Mucosa of gallbladder (tissue), 1 donor: Measurements from ENCODE around the gene CXCR5. TPM values are rescaled to one million over a fixed set of nuclear protein-coding genes. Genes with fewer than 3 reads are reported as not detected.
A peak's percentile ranks its signal among the peaks of the same experiment; 100 is the strongest.

Experiments used
- DNase-seq: peaks from one replicate; pipeline ENCODE4 v3.0.0-alpha.2; 2020; ENCODE audit warnings: low spot score
- total RNA-seq: library from RNA; stranded (reverse); gene quantifications from one replicate; pipeline ENCODE4 v1.2.1, GENCODE V29; 2021
- donor health status: DM: no; HTN: no; CAD: no.

The CXCR5 gene
- total RNA-seq, 1 donor from 2014 or later, result 0.06 TPM

DNA sequence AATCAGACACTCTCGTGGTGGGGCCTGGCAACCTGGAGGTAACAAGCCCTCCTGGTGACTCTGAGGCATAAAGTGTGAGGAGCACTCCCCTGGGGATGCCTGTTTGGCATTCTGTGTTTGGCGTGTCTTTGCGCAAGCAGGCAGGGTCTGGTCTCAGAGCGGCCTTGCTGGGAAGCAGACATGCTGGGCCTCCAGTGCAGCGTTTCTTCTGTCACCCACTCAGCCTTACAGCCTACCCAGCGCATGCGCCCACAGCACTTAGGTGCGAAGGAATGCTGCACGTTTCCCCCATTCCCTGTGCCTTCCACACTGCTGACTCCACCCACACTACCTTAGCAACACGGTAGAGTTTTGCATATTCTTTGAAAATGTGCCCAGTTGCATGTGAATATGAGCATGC lies 7.4 kb upstream of the CXCR5 start:
- DNase-seq, result no peak

GRCh38 chr11:118877487-118878162 lies 6.1 kb upstream of the CXCR5 start:
- DNase-seq, result no peak

DNA sequence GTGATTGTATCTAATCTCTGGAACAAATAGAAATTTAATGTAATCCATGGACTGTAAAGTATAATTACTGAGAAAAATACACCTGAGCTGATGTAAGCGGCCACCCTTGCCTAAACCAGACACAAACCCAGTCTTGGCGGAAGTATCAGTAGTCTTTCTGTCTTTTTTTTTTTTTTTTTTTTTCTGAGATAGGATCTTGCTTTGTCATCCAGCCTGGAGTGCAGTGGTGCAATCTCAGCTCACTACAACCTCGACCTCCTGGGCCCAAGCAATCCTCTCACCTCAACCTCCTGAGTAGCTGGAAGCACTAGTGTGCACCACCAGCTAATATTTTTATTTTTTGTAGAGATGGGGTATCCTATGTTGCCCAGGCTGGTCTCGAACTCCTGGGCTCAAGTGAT lies 5.5 kb upstream of the CXCR5 start:
- DNase-seq, result no peak

DNA sequence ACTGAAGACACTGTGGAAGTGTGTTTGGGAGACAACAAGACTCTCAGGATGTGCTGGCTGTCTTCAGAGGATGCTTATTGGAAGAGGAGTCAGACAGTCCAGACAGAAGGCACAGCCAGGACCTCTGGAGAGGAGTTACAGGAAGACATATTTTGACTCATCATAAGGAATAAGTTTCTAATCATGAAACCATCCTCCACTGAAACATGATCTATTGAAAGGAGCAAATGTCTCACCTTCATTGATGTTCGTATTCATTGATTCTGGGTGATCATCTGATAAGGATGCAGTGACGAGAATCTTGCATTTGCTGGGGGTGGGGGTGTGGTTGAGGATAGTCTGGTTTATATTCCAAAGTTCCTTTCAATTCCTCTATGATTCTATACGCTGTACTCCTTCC lies 2.5 kb upstream of the CXCR5 start:
- DNase-seq, result no peak

DNA sequence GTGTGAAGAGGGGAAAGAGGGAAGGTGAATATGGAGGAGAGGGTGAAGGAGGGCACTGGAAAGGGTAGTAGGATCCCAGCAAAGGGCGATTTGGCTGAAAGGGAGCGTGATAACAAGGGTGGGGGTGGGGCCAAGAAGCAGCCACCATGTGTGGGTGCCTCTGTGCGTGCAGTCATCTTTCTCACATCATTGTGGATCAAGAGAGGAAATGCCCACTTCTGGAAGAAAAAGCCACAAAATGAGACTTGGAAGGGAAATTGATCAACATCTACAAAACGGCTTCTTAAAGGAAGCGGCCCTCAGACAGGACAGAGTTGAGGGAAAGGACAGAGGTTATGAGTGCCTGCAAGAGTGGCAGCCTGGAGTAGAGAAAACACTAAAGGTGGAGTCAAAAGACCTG lies 1.2 kb upstream of the CXCR5 start:
- DNase-seq, result no peak

GRCh38 chr11:118883004-118883367 lies 706 bp upstream of the CXCR5 start:
- DNase-seq, result no peak

DNA sequence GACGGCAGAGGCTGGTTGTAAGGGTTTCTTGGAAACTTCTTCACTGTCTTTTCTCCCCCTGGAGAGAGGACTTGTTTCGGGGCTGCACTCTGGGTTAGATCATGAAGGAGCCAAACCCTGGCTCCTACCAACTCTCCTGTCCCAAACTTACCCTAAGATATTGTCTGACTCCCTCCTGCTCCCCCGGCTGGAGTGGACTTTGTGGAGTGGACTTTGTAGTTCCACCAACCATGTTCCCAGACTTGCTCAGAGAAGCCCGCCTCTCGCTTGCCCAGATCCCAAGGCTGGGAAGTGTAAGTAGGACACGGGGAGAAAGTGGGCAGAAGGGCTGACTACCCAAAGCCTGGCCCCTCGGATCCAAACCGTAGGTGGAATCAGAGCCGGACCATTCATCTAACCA lies 1.2 kb downstream of the CXCR5 start:
- DNase-seq, result no peak

- DNase-seq, result no peak
Measured at GRCh38 chr11:118885319-118885718, 1.6 kb downstream of the CXCR5 start.

DNA sequence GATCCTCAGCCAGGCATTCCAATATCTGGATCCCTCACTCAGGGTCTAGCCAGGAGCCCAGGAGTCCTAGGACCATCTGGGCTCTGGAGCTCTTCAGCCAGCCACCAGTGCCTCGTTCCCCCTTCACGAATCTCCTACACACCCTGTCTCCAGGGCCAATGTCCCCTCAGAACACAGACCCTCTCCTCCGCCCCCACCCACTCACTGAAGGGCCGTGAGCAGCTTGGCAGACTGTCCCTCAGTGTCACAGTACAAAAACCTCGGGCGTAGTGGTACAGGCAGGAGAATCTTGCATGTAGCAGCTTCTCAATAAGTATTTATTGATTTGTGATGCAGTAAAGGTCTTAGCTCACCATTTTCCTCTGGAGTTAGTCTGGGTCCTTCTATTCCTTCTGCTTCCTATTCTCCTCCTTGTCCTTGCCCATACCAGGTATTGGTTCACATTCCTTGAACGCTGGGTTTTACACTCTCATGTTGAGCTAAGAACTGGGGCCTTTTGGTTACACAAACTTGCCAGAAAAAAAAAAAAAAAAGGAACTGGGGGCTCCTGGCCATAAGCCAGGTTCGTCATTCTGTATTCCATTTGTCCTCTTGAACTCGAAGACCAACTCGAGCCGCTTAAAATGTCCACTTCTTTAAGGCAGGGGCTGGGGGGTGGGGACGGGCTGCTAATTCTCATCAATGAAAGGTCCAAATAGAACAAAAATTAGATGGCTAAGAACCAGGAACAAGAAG lies 2.3 kb downstream of the CXCR5 start:
- DNase-seq, result no peak

GRCh38 chr11:118886681-118887111 lies 3.0 kb downstream of the CXCR5 start:
- no peak for DNase-seq

DNA sequence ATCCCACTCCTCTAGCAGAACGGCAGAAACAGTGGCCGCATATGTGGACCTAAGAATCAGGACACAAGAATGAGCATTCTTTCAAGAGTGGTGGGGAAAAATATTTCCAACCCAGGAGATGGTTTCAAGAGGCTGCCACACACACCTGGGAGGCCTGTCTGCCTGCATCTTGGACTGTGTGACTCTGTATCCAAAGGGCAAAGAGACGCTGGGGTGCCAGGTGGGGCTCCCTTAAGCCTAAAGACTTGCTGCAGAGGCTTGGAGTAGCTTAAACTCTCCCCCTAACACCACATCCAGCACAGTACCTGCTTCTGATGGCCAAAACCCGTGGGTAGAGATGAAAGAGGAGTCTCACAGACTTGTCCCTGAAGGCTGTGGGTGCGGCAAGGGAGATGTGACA lies 3.5 kb downstream of the CXCR5 start:
- DNase-seq, result no peak

- DNase-seq, result no peak
Measured at GRCh38 chr11:118888398-118888797, 4.7 kb downstream of the CXCR5 start.

GRCh38 chr11:118889797-118890196 lies 6.1 kb downstream of the CXCR5 start:
- peak; percentile 43 for DNase-seq

DNA sequence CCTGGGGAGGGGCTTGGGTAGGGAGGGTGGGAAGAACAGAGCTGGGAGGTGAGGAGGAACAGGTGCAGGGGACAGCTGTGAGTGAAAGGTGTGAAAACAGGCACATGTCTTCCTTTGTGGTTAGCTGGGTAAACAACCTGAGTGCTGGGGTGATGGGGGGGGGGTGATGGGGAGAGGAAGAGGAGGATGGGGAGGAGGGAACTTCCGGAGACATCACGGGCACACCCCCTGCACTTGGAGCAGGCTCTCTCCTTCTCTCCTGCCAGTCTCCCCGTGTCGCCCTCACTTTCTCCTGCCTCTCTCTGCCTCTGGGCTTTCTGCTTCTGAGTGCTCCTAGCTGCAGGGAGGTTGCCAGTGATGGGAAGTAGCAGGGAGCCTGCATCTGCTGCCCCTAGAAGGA lies 8.8 kb downstream of the CXCR5 start:
- no peak for DNase-seq

DNA sequence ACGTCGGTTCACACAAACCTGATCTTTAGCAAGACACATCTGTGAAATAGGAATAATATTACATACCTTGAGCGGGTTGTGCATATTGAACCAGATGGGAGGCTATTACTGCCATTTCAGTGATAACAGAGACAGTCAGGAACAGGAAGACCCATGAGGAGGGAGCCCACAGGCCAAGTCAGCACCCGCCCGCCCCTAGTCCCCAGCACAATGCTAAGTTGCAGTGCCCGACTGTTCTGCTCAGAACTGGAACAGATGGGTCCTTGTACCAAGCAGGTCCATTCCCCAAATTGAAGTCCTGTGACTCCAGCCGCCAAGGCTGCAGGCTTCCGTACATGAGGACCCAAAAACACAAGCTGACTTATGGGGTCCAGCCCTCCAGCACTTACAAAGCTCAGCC lies 9.3 kb downstream of the CXCR5 start:
- DNase-seq, result no peak

DNA sequence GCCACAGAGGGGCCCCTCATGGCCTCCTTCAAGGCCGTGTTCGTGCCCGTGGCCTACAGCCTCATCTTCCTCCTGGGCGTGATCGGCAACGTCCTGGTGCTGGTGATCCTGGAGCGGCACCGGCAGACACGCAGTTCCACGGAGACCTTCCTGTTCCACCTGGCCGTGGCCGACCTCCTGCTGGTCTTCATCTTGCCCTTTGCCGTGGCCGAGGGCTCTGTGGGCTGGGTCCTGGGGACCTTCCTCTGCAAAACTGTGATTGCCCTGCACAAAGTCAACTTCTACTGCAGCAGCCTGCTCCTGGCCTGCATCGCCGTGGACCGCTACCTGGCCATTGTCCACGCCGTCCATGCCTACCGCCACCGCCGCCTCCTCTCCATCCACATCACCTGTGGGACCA lies 10.0 kb downstream of the CXCR5 start:
- no peak for DNase-seq

GRCh38 chr11:118894192-118894591 lies 10.5 kb downstream of the CXCR5 start:
- DNase-seq, result no peak

- no peak for DNase-seq
Measured at GRCh38 chr11:118895093-118896039, 11.7 kb downstream of the CXCR5 start.

DNA sequence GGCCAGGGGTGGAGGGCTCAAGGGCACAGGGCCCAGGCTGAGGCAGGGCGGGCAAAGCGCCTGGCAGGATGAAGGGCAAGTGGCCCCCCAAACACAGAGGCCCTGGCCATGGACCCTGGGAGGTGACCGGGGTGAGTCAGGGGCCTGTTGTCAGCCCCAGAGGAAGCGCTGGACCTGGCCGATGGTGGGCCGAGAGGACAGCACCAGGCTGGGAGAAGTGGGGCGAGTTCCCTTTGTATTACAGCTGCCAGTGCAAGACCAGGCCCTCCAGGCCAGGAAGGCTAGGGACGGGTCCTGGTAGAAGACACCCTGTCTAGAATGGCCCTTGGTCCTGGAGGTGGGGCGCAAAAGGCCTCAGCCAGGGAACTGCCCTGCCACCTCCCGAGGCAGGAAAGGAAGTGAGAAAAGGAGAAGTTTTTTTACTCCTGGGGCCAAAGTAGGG lies 12.8 kb downstream of the CXCR5 start:
- no peak for DNase-seq

- no peak for DNase-seq
Measured at GRCh38 chr11:118896921-118897591, 13.4 kb downstream of the CXCR5 start.

DNA sequence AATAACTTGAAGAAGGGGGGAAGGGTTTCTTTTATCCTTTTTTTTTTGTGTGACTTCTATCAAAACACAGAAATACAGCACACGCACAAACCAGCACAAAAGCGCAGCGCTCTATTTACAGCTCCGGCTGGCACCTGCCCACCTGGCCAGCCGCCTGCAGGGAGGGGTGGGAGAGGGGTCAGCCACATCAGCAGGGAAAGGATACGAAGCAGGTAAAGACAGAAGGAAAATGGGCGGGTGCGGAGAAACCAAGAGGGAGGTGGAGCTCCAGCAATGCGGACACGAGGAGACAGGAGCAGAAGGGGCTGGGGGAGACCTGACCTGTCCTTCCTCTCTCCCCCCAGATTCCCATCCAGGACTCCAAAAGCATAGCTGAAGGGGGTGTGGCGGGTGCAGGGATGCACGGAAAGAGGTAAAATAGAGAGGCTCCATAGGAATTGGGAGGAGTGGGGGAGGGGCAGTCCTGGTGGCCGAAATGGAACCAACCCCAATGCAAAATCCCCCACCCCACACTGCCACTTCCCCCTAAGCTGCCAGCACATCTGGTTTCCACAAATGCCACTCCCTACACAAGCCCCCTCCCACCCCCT lies 14.1 kb downstream of the CXCR5 start:
- no peak for DNase-seq
